ENCODE data around the gene LECT2.

- no peak for TF ChIP-seq CTCF (IDR thresholded peaks at IDR 0.05)
- no peak for TF ChIP-seq POLR2A (IDR thresholded peaks at IDR 0.05)
Measured at GRCh38 chr5:135971701-135972100, 16.9 kb upstream of the LECT2 start.
